K562 treated with DMSO at 1 percent for 24 hours (cell line): ENCODE data around the gene APBB1IP. TPM values are rescaled to one million over a fixed set of nuclear protein-coding genes. Genes with fewer than 3 reads are reported as not detected.

ENCODE experiments used
- total RNA-seq: library from RNA; unstranded; fragments of 300-600 nt; gene quantifications from 2 replicates; pipeline ENCODE4 v1.2.3, GENCODE V29; 2022; ENCODE audit warnings: low read depth; ENCODE audit not compliant: insufficient read depth

APBB1IP gene, protein sequence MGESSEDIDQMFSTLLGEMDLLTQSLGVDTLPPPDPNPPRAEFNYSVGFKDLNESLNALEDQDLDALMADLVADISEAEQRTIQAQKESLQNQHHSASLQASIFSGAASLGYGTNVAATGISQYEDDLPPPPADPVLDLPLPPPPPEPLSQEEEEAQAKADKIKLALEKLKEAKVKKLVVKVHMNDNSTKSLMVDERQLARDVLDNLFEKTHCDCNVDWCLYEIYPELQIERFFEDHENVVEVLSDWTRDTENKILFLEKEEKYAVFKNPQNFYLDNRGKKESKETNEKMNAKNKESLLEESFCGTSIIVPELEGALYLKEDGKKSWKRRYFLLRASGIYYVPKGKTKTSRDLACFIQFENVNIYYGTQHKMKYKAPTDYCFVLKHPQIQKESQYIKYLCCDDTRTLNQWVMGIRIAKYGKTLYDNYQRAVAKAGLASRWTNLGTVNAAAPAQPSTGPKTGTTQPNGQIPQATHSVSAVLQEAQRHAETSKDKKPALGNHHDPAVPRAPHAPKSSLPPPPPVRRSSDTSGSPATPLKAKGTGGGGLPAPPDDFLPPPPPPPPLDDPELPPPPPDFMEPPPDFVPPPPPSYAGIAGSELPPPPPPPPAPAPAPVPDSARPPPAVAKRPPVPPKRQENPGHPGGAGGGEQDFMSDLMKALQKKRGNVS
- total RNA-seq: not detected in 2 replicates

GRCh38 chr10:26437637-26438461 is at the start of gene APBB1IP:
Gene APBB1IP, plus strand, starts transcription at chr10:26438341. Its CDS starts 53,986 bp downstream, at chr10:26492327.

Other genes starting within 250 kb of the APBB1IP start
- gene GAD2, start 221.6 kb upstream of the APBB1IP start, total RNA-seq: not detected in 2 replicates